PFSK-1 (cell line): ENCODE measurements around the gene PPP1R2.

Experiments used
- FOXP2 ChIP-seq: optimal IDR thresholded peaks from 2 replicates; pipeline ENCODE3; 2011; ENCODE audit warnings: borderline replicate concordance, control low read depth, inconsistent platforms; ENCODE audit not compliant: insufficient read depth; ENCODE audit errors: extremely low read length, extremely low read depth
- POLR2AphosphoS5 ChIP-seq: IDR thresholded peaks from 2 replicates; pipeline ENCODE4 v1.6.1; 2012; ENCODE audit warnings: low read depth, mild to moderate bottlenecking, control low read depth, low read length, moderate library complexity
- SIN3A ChIP-seq: IDR thresholded peaks from 2 replicates; pipeline ENCODE4 v1.6.1; 2012; ENCODE audit warnings: mild to moderate bottlenecking, low read length, moderate library complexity, borderline replicate concordance; ENCODE audit not compliant: insufficient read depth
- TAF1 ChIP-seq: IDR thresholded peaks from 2 replicates; pipeline ENCODE4 v1.6.1; 2012; ENCODE audit warnings: low read length, control low read depth, borderline replicate concordance; ENCODE audit not compliant: insufficient read depth
- TF ChIP-seq, protein P1 (sequence below), 2 experiments: IDR thresholded peaks; 2 replicates each; pipeline versions ENCODE4 v1.6.1 to v1.8.0; 2011 to 2012; ENCODE audit warnings: low read depth in 2 of 2, low read length in 2 of 2, control low read depth in 1 of 2, inconsistent platforms in 1 of 2, mild to moderate bottlenecking in 1 of 2, moderate library complexity in 1 of 2; ENCODE audit not compliant: insufficient read depth in 1 of 2

Gene PPP1R2

DNA sequence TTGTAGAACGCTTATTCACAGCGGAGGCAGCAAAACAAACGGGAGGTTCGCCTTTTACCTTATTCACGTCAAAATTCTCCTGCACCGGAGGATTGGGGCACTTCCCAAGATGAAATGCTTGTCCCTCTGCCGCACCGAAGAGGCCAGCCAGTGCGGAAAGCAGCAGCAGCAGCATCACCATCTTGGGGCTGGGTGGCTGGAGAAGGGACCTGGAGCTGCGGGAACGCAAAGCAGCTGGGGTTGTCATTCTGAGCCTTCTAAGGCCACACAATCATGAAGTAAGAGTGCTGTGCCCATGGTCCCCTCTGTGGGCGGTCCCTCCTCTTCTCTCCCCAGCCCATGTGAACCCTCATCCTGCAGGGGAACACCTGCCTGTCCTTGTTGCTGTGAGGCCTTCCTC lies 36.2 kb upstream of the PPP1R2 start:
- TF ChIP-seq TAF1, result no peak
- TF ChIP-seq, protein P1, sequence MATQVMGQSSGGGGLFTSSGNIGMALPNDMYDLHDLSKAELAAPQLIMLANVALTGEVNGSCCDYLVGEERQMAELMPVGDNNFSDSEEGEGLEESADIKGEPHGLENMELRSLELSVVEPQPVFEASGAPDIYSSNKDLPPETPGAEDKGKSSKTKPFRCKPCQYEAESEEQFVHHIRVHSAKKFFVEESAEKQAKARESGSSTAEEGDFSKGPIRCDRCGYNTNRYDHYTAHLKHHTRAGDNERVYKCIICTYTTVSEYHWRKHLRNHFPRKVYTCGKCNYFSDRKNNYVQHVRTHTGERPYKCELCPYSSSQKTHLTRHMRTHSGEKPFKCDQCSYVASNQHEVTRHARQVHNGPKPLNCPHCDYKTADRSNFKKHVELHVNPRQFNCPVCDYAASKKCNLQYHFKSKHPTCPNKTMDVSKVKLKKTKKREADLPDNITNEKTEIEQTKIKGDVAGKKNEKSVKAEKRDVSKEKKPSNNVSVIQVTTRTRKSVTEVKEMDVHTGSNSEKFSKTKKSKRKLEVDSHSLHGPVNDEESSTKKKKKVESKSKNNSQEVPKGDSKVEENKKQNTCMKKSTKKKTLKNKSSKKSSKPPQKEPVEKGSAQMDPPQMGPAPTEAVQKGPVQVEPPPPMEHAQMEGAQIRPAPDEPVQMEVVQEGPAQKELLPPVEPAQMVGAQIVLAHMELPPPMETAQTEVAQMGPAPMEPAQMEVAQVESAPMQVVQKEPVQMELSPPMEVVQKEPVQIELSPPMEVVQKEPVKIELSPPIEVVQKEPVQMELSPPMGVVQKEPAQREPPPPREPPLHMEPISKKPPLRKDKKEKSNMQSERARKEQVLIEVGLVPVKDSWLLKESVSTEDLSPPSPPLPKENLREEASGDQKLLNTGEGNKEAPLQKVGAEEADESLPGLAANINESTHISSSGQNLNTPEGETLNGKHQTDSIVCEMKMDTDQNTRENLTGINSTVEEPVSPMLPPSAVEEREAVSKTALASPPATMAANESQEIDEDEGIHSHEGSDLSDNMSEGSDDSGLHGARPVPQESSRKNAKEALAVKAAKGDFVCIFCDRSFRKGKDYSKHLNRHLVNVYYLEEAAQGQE (IDR thresholded peaks at IDR 0.05; ENCODE audit: insufficient read depth in 1 of 2, low read depth in 2 of 2, low read length in 2 of 2), result no peak
- TF ChIP-seq FOXP2, result no peak
- no peak for TF ChIP-seq SIN3A
- no peak for TF ChIP-seq POLR2AphosphoS5

DNA sequence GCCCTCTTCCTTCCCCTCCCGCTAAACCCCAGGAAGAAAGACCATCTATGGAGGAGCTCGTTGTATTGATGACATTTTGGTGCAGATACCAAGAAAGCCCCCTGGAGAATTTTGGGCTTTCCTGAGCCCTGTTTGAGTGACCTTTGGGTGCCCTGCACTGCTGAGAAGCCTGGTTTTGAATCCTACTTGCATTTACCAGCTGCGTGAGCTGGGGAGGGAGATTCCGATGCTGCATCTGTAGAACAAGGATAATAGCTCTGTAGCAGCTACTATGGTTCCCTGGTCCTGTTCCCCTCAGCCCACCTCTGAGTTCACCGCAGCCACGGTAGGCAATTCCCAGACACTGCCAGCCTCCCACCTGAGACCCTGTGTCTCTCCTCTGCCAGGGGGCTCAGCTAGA lies 35.4 kb upstream of the PPP1R2 start:
- no peak for TF ChIP-seq FOXP2
- TF ChIP-seq, protein P1 (IDR thresholded peaks at IDR 0.05; ENCODE audit: insufficient read depth in 1 of 2, low read depth in 2 of 2, low read length in 2 of 2), result no peak

DNA sequence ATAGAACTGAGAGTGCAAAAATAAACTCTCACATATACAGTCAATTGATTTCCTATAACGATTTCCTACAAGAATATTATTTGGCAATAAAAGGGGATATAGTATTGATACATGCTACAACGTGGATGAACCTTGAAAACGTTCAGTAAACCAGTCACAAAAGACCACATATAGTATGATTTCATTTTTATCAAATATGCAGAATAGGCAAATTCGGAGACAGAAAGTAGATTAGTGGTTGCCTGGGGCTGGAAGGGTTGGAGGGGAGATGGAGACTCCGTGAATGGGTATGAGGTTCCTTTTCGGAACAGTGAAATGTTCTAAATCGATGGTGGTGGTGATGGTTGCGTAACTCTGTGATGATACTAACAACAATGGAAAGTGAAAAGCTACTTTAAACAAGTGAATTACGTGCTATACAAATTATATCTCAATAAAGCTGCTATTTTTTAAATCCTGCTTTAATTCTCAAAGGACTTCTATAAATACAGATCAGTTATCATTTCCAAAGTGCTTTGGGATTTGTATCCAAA lies 34.6 kb upstream of the PPP1R2 start:
- TF ChIP-seq TAF1, result no peak
- TF ChIP-seq FOXP2, result no peak
- TF ChIP-seq POLR2AphosphoS5, result no peak
- no peak for TF ChIP-seq SIN3A
- TF ChIP-seq, protein P1 (IDR thresholded peaks at IDR 0.05; ENCODE audit: insufficient read depth in 1 of 2, low read depth in 2 of 2, low read length in 2 of 2), result no peak

DNA sequence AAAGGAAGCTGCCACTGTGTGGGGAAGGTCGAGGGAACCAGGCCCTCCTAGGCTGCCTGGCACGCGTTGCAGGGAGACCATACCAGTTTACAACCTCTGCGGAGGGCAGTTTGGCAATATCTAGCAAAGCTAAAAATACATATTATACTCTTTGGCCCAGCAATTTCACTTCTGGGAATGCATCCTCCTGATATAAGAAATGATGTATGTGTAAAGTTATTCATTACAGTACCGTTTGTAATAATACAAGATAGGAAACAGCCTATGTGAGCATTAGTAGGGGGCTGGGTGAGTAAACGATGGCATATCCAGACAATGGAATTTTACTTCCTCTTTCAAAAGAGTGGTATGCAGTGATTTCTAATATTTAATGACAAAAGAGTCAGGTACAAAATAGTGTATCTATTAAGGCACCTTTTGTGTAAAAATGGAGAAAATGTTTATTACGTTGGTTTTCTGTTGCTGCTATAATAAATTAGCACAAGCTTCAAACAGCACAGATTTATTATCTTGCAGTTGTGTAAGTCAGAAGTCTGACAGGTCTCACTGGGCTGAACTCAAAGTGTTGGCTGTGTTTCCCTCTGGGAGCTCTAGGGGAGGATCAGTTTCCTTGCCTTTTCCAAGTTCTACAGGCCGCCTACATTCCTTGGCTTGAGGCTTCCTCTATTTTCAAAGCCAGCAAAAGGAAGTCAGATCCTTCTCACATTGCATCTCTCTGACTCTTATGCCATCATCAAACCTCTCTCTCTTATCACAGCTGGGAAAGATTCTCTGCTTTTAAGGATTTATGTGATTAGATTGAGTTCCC lies 31.6 kb upstream of the PPP1R2 start:
- TF ChIP-seq POLR2AphosphoS5, result no peak

DNA sequence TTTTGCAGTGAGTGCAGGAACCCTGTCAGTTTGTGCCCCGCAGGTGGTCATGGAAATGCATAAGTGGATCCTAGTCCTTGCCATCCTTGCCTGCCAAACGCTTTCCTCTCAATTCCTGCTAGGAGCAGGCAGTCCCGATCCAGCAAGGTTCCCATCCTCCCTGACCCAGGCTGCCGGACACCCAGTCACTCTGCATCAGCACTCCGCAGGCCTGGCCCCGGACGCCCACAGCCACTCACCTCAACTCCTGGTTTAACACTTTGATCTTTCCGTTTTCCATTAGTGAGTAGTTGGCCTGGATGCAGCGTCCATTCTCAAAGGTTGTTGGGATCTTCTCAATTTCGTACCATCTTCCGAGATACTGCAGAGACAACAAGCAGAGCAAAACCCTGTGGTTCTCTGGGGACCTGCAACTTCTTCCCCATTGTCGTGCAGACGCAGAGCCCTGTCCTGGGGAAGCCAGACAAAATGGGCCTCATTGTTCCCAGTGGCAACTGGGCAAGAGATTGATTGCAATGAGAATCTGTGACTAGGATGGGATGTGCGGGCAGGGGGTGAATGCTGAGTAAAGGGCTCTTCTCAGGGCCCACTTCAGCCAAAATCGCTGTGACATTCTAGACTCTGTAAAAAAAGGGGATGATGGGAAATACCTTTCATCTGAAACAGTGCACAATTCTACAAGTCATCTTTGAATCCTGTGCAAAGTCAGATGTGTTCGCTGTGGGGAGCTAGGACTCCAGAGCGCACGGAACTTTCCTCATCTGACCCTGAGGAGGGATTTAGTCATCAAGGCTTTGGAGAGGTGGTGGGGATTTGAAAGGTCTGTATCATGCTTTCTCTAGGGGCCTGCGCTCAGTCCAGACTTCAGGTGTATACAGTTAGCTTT lies 30.7 kb upstream of the PPP1R2 start:
- TF ChIP-seq SIN3A (no peak), FOXP2 (no peak), POLR2AphosphoS5 (no peak), TAF1 (no peak)
- TF ChIP-seq, protein P1 (IDR thresholded peaks at IDR 0.05; ENCODE audit: insufficient read depth in 1 of 2, low read depth in 2 of 2, low read length in 2 of 2), result no peak
